Fibroblast of lung (primary cell): Measurements from ENCODE around the gene OPTN. TPM values are rescaled to one million over a fixed set of nuclear protein-coding genes. Genes with fewer than 3 reads are reported as not detected.

Source experiments
- DNase-seq, 2 donors: peaks; one replicate each; pipeline versions ENCODE4 v3.0.0 to v3.0.0-alpha.2; 2010; ENCODE audit warnings: low read depth in 2 of 2
- H2AFZ ChIP-seq: 2 replicates; pipeline ENCODE4 v1.5.1; 2012; ENCODE audit warnings: low read length, control low read depth, inconsistent platforms
- H3K27ac ChIP-seq: 2 replicates; pipeline ENCODE4 v1.5.1; 2011; ENCODE audit warnings: low read length, control low read depth; ENCODE audit not compliant: insufficient read depth
- H3K27me3 ChIP-seq: 2 replicates; pipeline ENCODE4 v1.5.1; 2011; ENCODE audit warnings: mild to moderate bottlenecking, low read length; ENCODE audit not compliant: control insufficient read depth, insufficient read depth
- H3K36me3 ChIP-seq: 2 replicates; pipeline ENCODE4 v1.5.1; 2011; ENCODE audit warnings: low read length; ENCODE audit not compliant: control insufficient read depth, insufficient read depth
- H3K4me1 ChIP-seq: 2 replicates; pipeline ENCODE4 v1.5.1; 2011; ENCODE audit warnings: low read length; ENCODE audit not compliant: control insufficient read depth, insufficient read depth; ENCODE audit errors: extremely low read depth
- H3K4me2 ChIP-seq: 2 replicates; pipeline ENCODE4 v1.5.1; 2011; ENCODE audit warnings: low read length, control low read depth; ENCODE audit not compliant: insufficient read depth; ENCODE audit errors: extremely low read depth
- H3K4me3 ChIP-seq, 4 experiments: fragments of 200-600 bp in 1 of 4; sonication (generic) in 1 of 4; replicated peaks in 1 of 4; 2 replicates each; pipeline ENCODE4 v1.5.1; 2011 to 2016; ENCODE audit warnings: low read length in 4 of 4, low read depth in 3 of 4, mild to moderate bottlenecking in 3 of 4, control low read depth in 2 of 4, inconsistent platforms in 1 of 4, mixed read lengths in 1 of 4; ENCODE audit not compliant: insufficient read depth in 1 of 4; ENCODE audit errors: control extremely low read depth in 1 of 4
- H3K79me2 ChIP-seq: 2 replicates; pipeline ENCODE4 v1.5.1; 2012; ENCODE audit warnings: mild to moderate bottlenecking, low read length, inconsistent platforms; ENCODE audit not compliant: control insufficient read depth, insufficient read depth
- H3K9ac ChIP-seq: 2 replicates; pipeline ENCODE4 v1.5.1; 2011; ENCODE audit warnings: mild to moderate bottlenecking, low read length, control low read depth; ENCODE audit not compliant: insufficient read depth
- H3K9me3 ChIP-seq: 2 replicates; pipeline ENCODE4 v1.5.1; 2012; ENCODE audit warnings: low read depth, low read length; ENCODE audit not compliant: control insufficient read depth, insufficient read depth
- H4K20me1 ChIP-seq: 2 replicates; pipeline ENCODE4 v1.5.1; 2011; ENCODE audit warnings: low read length; ENCODE audit not compliant: control insufficient read depth, insufficient read depth; ENCODE audit errors: extremely low read depth
- CTCF ChIP-seq, 2 donors: IDR thresholded peaks in 1 of 2; conservative IDR thresholded peaks in 1 of 2; 1 replicate in 1 of 2; 2 replicates in 1 of 2; pipeline ENCODE4 v1.5.1; 2011 to 2012; ENCODE audit warnings: low read length in 2 of 2, control low read depth in 1 of 2, inconsistent platforms in 1 of 2, low read depth in 1 of 2, mild to moderate bottlenecking in 1 of 2
- EZH2 ChIP-seq: IDR thresholded peaks from 2 replicates; pipeline ENCODE4 v1.5.1; 2012; ENCODE audit warnings: low read length, control low read depth, mild to moderate bottlenecking; ENCODE audit errors: missing control alignments
- polyA plus RNA-seq, 2 donors: library from polyadenylated mRNA; depleted of rRNA in 1 of 2; stranded (reverse) in 1 of 2; unstranded in 1 of 2; fragments of >200 nt; gene quantifications; 2 replicates each; pipeline ENCODE4 v1.2.1, GENCODE V29; 2011 to 2012; ENCODE audit warnings: missing spikeins in 1 of 2
- total RNA-seq: library from RNA; depleted of rRNA; stranded (reverse); fragments of >200 nt; gene quantifications from 2 replicates; pipeline ENCODE4 v1.2.1, GENCODE V29; 2014

OPTN gene
- total and polyA plus RNA-seq, 2 donors (not counting 1 experiment from before 2014, with no cell fraction given), result 139 to 156 TPM

GRCh38 chr10:13100349-13101294 lies 659 bp downstream of the OPTN start:
- H3K9me3 ChIP-seq, result no peaks in the 10 kb centered on the region
- no peaks in the 10 kb centered on the region for H4K20me1 ChIP-seq
- H3K4me2 ChIP-seq, result peak overlapping the region; percentile 19
- H3K4me3 ChIP-seq, result peak overlapping the region; percentile 63 to 95 (median 84)
- TF ChIP-seq CTCF (conservative IDR thresholded peaks at IDR 0.05 in 1 of 2, IDR thresholded peaks at IDR 0.05 in 1 of 2; ENCODE audit: low read depth in 1 of 2, low read length in 2 of 2) (no peak), EZH2 (no peak)
- H3K4me1 ChIP-seq, result peaks cover 6% of the 10 kb centered on the region
- peaks cover 39% of the 10 kb centered on the region for H3K79me2 ChIP-seq
- peak; percentile 19 to 42 for DNase-seq
- peak overlapping the region; percentile 58 for H2AFZ ChIP-seq
- no peaks in the 10 kb centered on the region for H3K27me3 ChIP-seq
- peaks cover 2% of the 10 kb centered on the region for H3K36me3 ChIP-seq
- H3K27ac ChIP-seq, result peak overlapping the region; percentile 91
- H3K9ac ChIP-seq, result peak overlapping the region; percentile 93

- Histone ChIP-seq H3K4me3 (peak overlapping the region; percentile 7 to 95 (median 42)), H3K36me3 (peaks cover 2% of the 10 kb centered on the region), H3K9me3 (no peaks in the 10 kb centered on the region), H3K27me3 (no peaks in the 10 kb centered on the region), H4K20me1 (no peaks in the 10 kb centered on the region), H2AFZ (peak overlapping the region; percentile 14), H3K4me2 (peak overlapping the region; percentile 100), H3K79me2 (peaks cover 45% of the 10 kb centered on the region), H3K27ac (peak overlapping the region; percentile 65), H3K4me1 (peaks cover 6% of the 10 kb centered on the region), H3K9ac (peak overlapping the region; percentile 54)
- peak; percentile 15 to 56 for DNase-seq
- TF ChIP-seq EZH2 (no peak), CTCF (conservative IDR thresholded peaks at IDR 0.05 in 1 of 2, IDR thresholded peaks at IDR 0.05 in 1 of 2; ENCODE audit: low read depth in 1 of 2, low read length in 2 of 2) (no peak)
Observed at GRCh38 chr10:13102002-13102794, 2.2 kb downstream of the OPTN start.

- TF ChIP-seq EZH2, result no peak
- TF ChIP-seq CTCF (conservative IDR thresholded peaks at IDR 0.05 in 1 of 2, IDR thresholded peaks at IDR 0.05 in 1 of 2; ENCODE audit: low read depth in 1 of 2, low read length in 2 of 2), result no peak
- H3K4me3 ChIP-seq, result no peak overlapping the region
- H3K9me3 ChIP-seq, result no peaks in the 10 kb centered on the region
- H3K27ac ChIP-seq, result no peak overlapping the region
- H3K4me2 ChIP-seq, result no peak overlapping the region
- H3K4me1 ChIP-seq, result peaks cover 6% of the 10 kb centered on the region
- H3K36me3 ChIP-seq, result peaks cover 2% of the 10 kb centered on the region
- no peak for DNase-seq
- H3K27me3 ChIP-seq, result no peaks in the 10 kb centered on the region
- H3K79me2 ChIP-seq, result peaks cover 47% of the 10 kb centered on the region
- no peaks in the 10 kb centered on the region for H4K20me1 ChIP-seq
- H2AFZ ChIP-seq, result no peak overlapping the region
- no peak overlapping the region for H3K9ac ChIP-seq
Observed at GRCh38 chr10:13103554-13103953, 3.6 kb downstream of the OPTN start.
